Activated naive CD4-positive, alpha-beta T cell treated with anti-CD3 and anti-CD28 coated beads, Interleukin-2, amount 50 U/mL, for 16 hours (primary cell): ENCODE results near the gene EBF3.

ENCODE experiments used
- DNase-seq: peaks from one replicate; pipeline ENCODE4 v3.0.0-alpha.2; 2020

Gene EBF3

GRCh38 chr10:129942936-129943715, 20.9 kb downstream of the EBF3 start:
- DNase-seq: no peak

GRCh38 chr10:129942391-129942790, 21.7 kb downstream of the EBF3 start:
- DNase-seq: no peak

- no peak for DNase-seq
These were observed 22.1 kb downstream of the EBF3 start for GRCh38 chr10:129942019-129942277.

- no peak for DNase-seq
These were observed 22.7 kb downstream of the EBF3 start for GRCh38 chr10:129941199-129942018.

- no peak for DNase-seq
These were observed 23.4 kb downstream of the EBF3 start for GRCh38 chr10:129940617-129941198.

- DNase-seq: no peak
These were observed 24.4 kb downstream of the EBF3 start for GRCh38 chr10:129939416-129940275.

- DNase-seq: no peak
These were observed 25.6 kb downstream of the EBF3 start for GRCh38 chr10:129938460-129938859.

- DNase-seq: no peak
These were observed 26.7 kb downstream of the EBF3 start for GRCh38 chr10:129937351-129937751.

GRCh38 chr10:129936923-129937300, 27.2 kb downstream of the EBF3 start:
- no peak for DNase-seq

- DNase-seq: no peak
These were observed 27.7 kb downstream of the EBF3 start for GRCh38 chr10:129936266-129936922.

- DNase-seq: no peak
These were observed 28.3 kb downstream of the EBF3 start for GRCh38 chr10:129935867-129936152.

- no peak for DNase-seq
These were observed 28.8 kb downstream of the EBF3 start for GRCh38 chr10:129935102-129935866.

- DNase-seq: no peak
These were observed 29.7 kb downstream of the EBF3 start for GRCh38 chr10:129934196-129934925.

- no peak for DNase-seq
These were observed 30.5 kb downstream of the EBF3 start for GRCh38 chr10:129933456-129934092.

- no peak for DNase-seq
These were observed 31.2 kb downstream of the EBF3 start for GRCh38 chr10:129932751-129933433.

GRCh38 chr10:129932182-129932581, 31.9 kb downstream of the EBF3 start:
- no peak for DNase-seq

GRCh38 chr10:129929343-129930292, 34.5 kb downstream of the EBF3 start:
- DNase-seq: no peak

- no peak for DNase-seq
These were observed 36.5 kb downstream of the EBF3 start for GRCh38 chr10:129927351-129928120.
